ENCODE data around the gene SCN8A.

SCN8A gene

GRCh38 chr12:51845482-51845881, 254.4 kb downstream of the SCN8A start:
- TF ChIP-seq, protein P1, sequence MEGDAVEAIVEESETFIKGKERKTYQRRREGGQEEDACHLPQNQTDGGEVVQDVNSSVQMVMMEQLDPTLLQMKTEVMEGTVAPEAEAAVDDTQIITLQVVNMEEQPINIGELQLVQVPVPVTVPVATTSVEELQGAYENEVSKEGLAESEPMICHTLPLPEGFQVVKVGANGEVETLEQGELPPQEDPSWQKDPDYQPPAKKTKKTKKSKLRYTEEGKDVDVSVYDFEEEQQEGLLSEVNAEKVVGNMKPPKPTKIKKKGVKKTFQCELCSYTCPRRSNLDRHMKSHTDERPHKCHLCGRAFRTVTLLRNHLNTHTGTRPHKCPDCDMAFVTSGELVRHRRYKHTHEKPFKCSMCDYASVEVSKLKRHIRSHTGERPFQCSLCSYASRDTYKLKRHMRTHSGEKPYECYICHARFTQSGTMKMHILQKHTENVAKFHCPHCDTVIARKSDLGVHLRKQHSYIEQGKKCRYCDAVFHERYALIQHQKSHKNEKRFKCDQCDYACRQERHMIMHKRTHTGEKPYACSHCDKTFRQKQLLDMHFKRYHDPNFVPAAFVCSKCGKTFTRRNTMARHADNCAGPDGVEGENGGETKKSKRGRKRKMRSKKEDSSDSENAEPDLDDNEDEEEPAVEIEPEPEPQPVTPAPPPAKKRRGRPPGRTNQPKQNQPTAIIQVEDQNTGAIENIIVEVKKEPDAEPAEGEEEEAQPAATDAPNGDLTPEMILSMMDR (IDR thresholded peaks at IDR 0.05; ENCODE audit: low read depth, low read length): no peak

GRCh38 chr12:51846271-51846691, 255.2 kb downstream of the SCN8A start:
- TF ChIP-seq, protein P1 (IDR thresholded peaks at IDR 0.05; ENCODE audit: low read depth, low read length): no peak
- no peak for DNase-seq
- Histone ChIP-seq H3K4me3 (ENCODE audit: low read depth, low read length) (peak overlapping the region; percentile 78), H3K27ac (peak overlapping the region; percentile 62), H3K9me3 (ENCODE audit: severe bottlenecking) (no peaks in the 10 kb centered on the region), H3K27me3 (ENCODE audit: insufficient read depth, low read depth, severe bottlenecking) (no peaks in the 10 kb centered on the region), H3K36me3 (no peaks in the 10 kb centered on the region; the same call in 1 of the 2 replicates)

More at GRCh38 chr12:51845482-51845881, 254.4 kb downstream of the SCN8A start:
- H3K36me3 ChIP-seq: no peaks in the 10 kb centered on the region; the same call in 1 of the 2 replicates
- no peaks in the 10 kb centered on the region for H3K9me3 ChIP-seq (ENCODE audit: severe bottlenecking)
- H3K4me3 ChIP-seq (ENCODE audit: low read depth, low read length): no peak overlapping the region
- H3K27ac ChIP-seq: no peak overlapping the region
- no peaks in the 10 kb centered on the region for H3K27me3 ChIP-seq (ENCODE audit: insufficient read depth, low read depth, severe bottlenecking)
- DNase-seq: no peak

GRCh38 chr12:51846911-51847642, 256.0 kb downstream of the SCN8A start:
- no peaks in the 10 kb centered on the region; the same call in 1 of the 2 replicates for H3K36me3 ChIP-seq
- TF ChIP-seq, protein P1 (IDR thresholded peaks at IDR 0.05; ENCODE audit: low read depth, low read length): no peak
- peak overlapping the region; percentile 82 for H3K27ac ChIP-seq
- H3K4me3 ChIP-seq (ENCODE audit: low read depth, low read length): peak overlapping the region; percentile 78
- H3K9me3 ChIP-seq (ENCODE audit: severe bottlenecking): no peaks in the 10 kb centered on the region
- no peaks in the 10 kb centered on the region for H3K27me3 ChIP-seq (ENCODE audit: insufficient read depth, low read depth, severe bottlenecking)
- peak; percentile 82 for DNase-seq

DNA sequence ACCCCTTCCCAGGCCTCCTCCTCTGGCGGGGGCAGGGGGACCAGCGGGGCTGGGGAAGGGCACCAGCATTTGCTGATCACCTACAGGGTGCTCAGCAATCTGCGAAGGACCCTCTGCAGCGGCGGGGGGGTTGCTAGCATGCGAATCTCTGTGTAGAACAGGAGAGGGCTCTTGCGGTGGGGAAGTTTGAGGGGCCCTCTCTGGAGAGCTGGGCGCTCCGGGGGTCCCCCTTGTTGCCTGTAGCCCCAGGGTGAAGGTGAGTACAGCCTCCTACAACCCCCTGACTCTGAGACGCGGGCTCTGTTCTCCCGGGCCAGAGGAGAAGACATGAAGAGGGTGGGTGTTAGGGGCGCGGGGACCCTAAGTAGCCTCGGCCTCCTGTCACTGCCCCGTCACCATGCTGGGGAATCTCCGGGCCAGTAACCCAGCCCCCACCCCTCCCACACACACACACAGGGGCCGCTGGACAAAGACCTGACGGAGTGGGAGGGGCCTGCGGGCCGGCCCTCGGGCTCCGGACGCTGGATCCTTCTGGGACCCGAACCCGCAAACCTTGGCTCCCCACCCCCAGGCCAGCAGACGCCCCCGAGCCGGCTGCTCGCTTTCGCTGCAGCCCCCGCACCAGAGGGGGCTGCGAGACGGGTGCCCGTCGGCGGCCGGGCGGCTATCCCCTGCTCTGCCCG, 256.8 kb downstream of the SCN8A start:
- H3K4me3 ChIP-seq (ENCODE audit: low read depth, low read length): peak overlapping the region; percentile 78

GRCh38 chr12:51848326-51848727, 257.3 kb downstream of the SCN8A start, which contains the start of gene FIGNL2:
TSS of gene FIGNL2 (minus strand) at chr12:51848718. CDS start at chr12:51822413, 26,305 bp downstream.
- H3K27me3 ChIP-seq (ENCODE audit: insufficient read depth, low read depth, severe bottlenecking): no peaks in the 10 kb centered on the region
- peak within 1 kb of the TSS; percentile 82 for H3K27ac ChIP-seq
- DNase-seq: no peak
- peak within 1 kb of the TSS; percentile 78 for H3K4me3 ChIP-seq (ENCODE audit: low read depth, low read length)
- TF ChIP-seq, protein P1 (IDR thresholded peaks at IDR 0.05; ENCODE audit: low read depth, low read length): no peak
- H3K9me3 ChIP-seq (ENCODE audit: severe bottlenecking): no peaks in the 10 kb centered on the region
- no peaks in the 10 kb centered on the region; the same call in 1 of the 2 replicates for H3K36me3 ChIP-seq

More for the DNA sequence above, 256.8 kb downstream of the SCN8A start:
- TF ChIP-seq, protein P1 (IDR thresholded peaks at IDR 0.05; ENCODE audit: low read depth, low read length): no peak
- peak; percentile 63 for DNase-seq
- H3K27me3 ChIP-seq (ENCODE audit: insufficient read depth, low read depth, severe bottlenecking): no peaks in the 10 kb centered on the region
- H3K36me3 ChIP-seq: no peaks in the 10 kb centered on the region; the same call in 1 of the 2 replicates
- H3K27ac ChIP-seq: peak overlapping the region; percentile 82
- H3K9me3 ChIP-seq (ENCODE audit: severe bottlenecking): no peaks in the 10 kb centered on the region
